Thoracic aorta (tissue), 2 donors: ENCODE results near the gene ZFP3. TPM values are rescaled to one million over a fixed set of nuclear protein-coding genes. Genes with fewer than 3 reads are reported as not detected.
"Not testable (repeated sequence)": the region's sequence is repeated elsewhere in the genome, so short reads cannot be mapped to it uniquely, and the experiment has no call there.

ENCODE experiments used
- ATAC-seq: fragments of 150-250 bp; one replicate; pipeline ENCODE4 v1.8.0; 2017; ENCODE audit warnings: low read depth; ENCODE audit not compliant: insufficient number of reproducible peaks, low FRiP score
- DNase-seq: peaks from one replicate; pipeline ENCODE4 v3.0.0-alpha.2; 2020; ENCODE audit warnings: low spot score
- H3K27ac ChIP-seq, 2 donors: fragments of 200-600 bp; sonication (generic); 1 replicate in 1 of 2; 2 replicates in 1 of 2; pipeline ENCODE4 v1.5.1; 2016; ENCODE audit warnings: mild to moderate bottlenecking in 2 of 2, moderate library complexity in 2 of 2
- H3K27me3 ChIP-seq: fragments of 200-600 bp; sonication (generic); replicated peaks from 2 replicates; pipeline ENCODE4 v1.6.0; 2016; ENCODE audit warnings: mild to moderate bottlenecking; ENCODE audit not compliant: insufficient read depth
- H3K36me3 ChIP-seq: fragments of 200-600 bp; sonication (generic); one replicate; pipeline ENCODE4 v1.5.1; 2016
- H3K4me1 ChIP-seq, 2 donors: fragments of 200-600 bp; sonication (generic); 1 replicate in 1 of 2; 2 replicates in 1 of 2; pipeline versions ENCODE4 v1.5.1 to v1.6.0; 2016; ENCODE audit warnings: low read depth in 2 of 2, mild to moderate bottlenecking in 1 of 2; ENCODE audit not compliant: control insufficient read depth in 1 of 2
- H3K4me3 ChIP-seq: fragments of 200-600 bp; sonication (generic); 2 replicates; pipeline ENCODE4 v1.5.1; 2016; ENCODE audit warnings: mild to moderate bottlenecking
- H3K9me3 ChIP-seq: fragments of 200-600 bp; sonication (generic); 2 replicates; pipeline ENCODE4 v1.5.1; 2016
- total RNA-seq, 2 donors: library from RNA; depleted of rRNA; stranded (reverse); fragments of >200 nt; gene quantifications; one replicate each; pipeline versions ENCODE4 v1.1.0 to v1.2.3, GENCODE V29; 2016
- TF ChIP-seq, protein P1 (sequence below): fragments of 200-600 bp; sonication (generic); IDR thresholded peaks from one replicate; pipeline ENCODE4 v1.5.1; 2019; ENCODE audit warnings: antibody characterized with exemption

The ZFP3 gene
- total RNA-seq, 2 donors from 2014 or later, result 3.2 to 6.6 TPM

DNA sequence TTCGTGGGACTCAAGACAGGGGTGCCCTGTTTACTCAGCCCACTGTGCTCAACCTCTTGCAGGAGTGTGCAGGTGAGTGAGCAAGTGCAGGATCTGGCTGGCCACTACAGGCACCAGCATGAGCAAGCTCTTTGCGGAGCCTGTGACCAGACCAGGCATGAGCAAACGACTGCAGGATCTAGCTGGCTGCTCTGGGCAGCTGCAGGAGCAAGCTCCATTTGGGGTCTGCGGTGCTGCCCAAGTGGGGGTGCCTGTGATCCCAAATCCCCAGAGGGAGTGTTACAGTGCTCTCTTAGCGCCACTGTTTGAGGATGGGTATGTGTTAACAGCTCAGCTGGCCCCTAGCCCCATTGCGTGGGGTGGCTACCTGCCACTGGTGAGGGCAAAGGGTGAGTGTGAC is 40.0 kb downstream of the ZFP3 start:
- H3K4me1 ChIP-seq, result no peaks in the 10 kb centered on the region
- no peaks in the 10 kb centered on the region for H3K36me3 ChIP-seq
- TF ChIP-seq, protein P1, sequence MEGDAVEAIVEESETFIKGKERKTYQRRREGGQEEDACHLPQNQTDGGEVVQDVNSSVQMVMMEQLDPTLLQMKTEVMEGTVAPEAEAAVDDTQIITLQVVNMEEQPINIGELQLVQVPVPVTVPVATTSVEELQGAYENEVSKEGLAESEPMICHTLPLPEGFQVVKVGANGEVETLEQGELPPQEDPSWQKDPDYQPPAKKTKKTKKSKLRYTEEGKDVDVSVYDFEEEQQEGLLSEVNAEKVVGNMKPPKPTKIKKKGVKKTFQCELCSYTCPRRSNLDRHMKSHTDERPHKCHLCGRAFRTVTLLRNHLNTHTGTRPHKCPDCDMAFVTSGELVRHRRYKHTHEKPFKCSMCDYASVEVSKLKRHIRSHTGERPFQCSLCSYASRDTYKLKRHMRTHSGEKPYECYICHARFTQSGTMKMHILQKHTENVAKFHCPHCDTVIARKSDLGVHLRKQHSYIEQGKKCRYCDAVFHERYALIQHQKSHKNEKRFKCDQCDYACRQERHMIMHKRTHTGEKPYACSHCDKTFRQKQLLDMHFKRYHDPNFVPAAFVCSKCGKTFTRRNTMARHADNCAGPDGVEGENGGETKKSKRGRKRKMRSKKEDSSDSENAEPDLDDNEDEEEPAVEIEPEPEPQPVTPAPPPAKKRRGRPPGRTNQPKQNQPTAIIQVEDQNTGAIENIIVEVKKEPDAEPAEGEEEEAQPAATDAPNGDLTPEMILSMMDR, result no peak
- ATAC-seq, result no peak
- no peak for DNase-seq
- H3K27me3 ChIP-seq, result no peaks in the 10 kb centered on the region
- H3K4me3 ChIP-seq, result no peak overlapping the region
- H3K9me3 ChIP-seq, result no peaks in the 10 kb centered on the region
- H3K27ac ChIP-seq, result no peak overlapping the region

DNA sequence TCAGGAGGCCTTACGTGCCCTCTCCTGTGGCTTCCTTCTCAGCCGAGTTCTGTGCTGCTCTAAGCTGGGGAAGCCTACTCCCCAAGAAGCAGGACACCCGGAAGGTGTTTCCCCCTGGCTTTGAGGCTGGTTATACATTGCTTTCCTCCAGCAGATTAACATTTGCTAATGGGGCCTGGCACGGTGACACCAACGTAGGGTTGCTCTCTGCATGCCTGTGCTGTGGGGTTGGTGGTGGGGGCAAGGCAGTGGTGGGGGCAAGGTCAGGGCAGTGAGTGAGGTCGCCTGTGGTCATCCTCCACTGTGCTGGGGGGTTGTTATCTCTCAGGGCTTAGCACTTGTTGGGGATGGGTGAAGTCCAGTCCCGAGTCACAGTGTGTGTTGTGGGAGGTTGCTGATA is 41.8 kb downstream of the ZFP3 start:
- DNase-seq (no peak), ATAC-seq (no peak)
- Histone ChIP-seq H3K9me3 (no peaks in the 10 kb centered on the region), H3K4me3 (no peak overlapping the region), H3K4me1 (no peaks in the 10 kb centered on the region), H3K36me3 (no peaks in the 10 kb centered on the region), H3K27me3 (no peaks in the 10 kb centered on the region), H3K27ac (no peak overlapping the region)
- TF ChIP-seq, protein P1, result no peak

GRCh38 chr17:5120436-5121185 is 42.3 kb downstream of the ZFP3 start:
- not testable (repeated sequence) for H3K27ac ChIP-seq, DNase-seq, H3K27me3 ChIP-seq

GRCh38 chr17:5121186-5121841 is 43.0 kb downstream of the ZFP3 start:
- TF ChIP-seq, protein P1, result no peak
- Histone ChIP-seq H3K27ac (no peak overlapping the region), H3K36me3 (no peaks in the 10 kb centered on the region), H3K27me3 (no peaks in the 10 kb centered on the region), H3K4me1 (no peaks in the 10 kb centered on the region), H3K4me3 (no peak overlapping the region), H3K9me3 (no peaks in the 10 kb centered on the region)
- DNase-seq (no peak), ATAC-seq (no peak)

More at GRCh38 chr17:5120436-5121185, 42.3 kb downstream of the ZFP3 start:
- H3K9me3 ChIP-seq, H3K4me1 ChIP-seq, H3K36me3 ChIP-seq, H3K4me3 ChIP-seq, ATAC-seq: not testable (repeated sequence)

DNA sequence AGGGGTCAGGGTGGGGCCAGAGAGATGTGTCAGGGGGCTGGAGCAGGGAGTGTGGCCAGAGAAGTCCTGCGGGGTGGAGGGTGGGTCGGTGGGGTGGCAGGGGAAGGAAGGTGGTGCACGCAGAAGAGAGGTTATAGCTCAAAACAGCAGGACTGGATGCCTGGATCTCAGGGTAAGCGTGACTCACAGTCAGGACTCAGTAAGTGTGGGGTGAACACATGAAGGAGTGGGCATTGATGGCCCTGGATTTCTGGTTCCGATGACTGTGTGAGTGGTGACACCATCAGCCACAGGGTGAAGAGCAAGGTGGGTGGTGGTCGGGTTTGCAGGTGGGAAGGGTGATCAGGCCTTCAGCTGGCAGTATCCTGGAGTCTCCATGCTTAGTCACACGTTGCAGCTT is 43.8 kb downstream of the ZFP3 start:
- H3K27me3 ChIP-seq, H3K27ac ChIP-seq, ATAC-seq, DNase-seq, H3K36me3 ChIP-seq, H3K4me1 ChIP-seq, H3K9me3 ChIP-seq: not testable (repeated sequence)
- peak overlapping the region; percentile 71 for H3K4me3 ChIP-seq

DNA sequence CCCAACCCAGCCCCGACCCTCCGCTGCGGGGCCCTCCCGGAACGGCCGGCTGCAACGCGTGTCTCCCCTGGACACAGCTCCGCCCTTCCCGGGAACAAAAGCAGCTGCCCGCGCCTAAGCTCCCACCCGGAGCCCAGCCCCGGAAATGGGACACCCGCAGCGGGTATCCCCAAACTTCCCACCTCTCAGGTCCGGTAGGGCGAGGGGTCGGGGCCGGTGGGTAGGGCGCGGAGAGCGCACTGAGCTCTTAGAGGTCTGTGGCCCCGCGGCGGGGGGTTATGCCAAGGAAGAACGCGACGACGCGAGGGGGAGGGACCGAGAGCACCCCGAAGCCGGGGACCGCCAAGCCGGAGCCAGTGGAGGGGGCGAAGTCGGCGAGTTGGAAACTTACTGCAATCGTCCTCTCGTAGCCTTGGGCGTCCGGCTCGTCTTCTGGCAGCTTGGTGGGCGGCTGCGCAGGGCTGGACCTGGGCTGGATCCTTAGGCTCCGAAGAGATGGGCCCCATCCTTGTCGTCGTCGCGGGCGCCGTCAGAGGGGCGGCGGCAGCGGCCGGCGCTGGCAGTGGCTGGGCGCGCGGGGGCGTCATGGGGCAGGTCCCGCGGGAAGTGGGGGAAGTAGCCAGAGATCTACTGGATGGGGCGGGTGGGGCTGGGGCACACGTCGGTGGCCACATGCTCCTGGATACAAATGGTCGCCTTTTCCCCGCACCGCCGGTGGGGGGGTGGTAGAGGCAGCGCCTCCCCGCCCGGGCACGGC is 44.5 kb downstream of the ZFP3 start:
- peak overlapping the region; percentile 71 for H3K4me3 ChIP-seq
- H3K36me3 ChIP-seq, result no peaks in the 10 kb centered on the region
- ATAC-seq, result no peak
- no peak for DNase-seq
- H3K27ac ChIP-seq, result no peak overlapping the region
- no peaks in the 10 kb centered on the region for H3K9me3 ChIP-seq
- TF ChIP-seq, protein P1, result no peak
- H3K4me1 ChIP-seq, result no peaks in the 10 kb centered on the region
- no peaks in the 10 kb centered on the region for H3K27me3 ChIP-seq
